A673 (cell line): Measurements from ENCODE around the gene XDH.

Experiments
- EZH2 ChIP-seq: fragments of 200-600 bp; sonication (generic); IDR thresholded peaks from 2 replicates; pipeline ENCODE4 v1.6.1; 2017; ENCODE audit warnings: borderline replicate concordance, low read depth, mild to moderate bottlenecking, mixed read lengths, antibody characterized with exemption, low read length; ENCODE audit not compliant: poor library complexity, severe bottlenecking
- TF ChIP-seq, protein P1 (sequence below): fragments of 300-800, 200-600 bp; sonication (generic); conservative IDR thresholded peaks from 2 replicates; pipeline ENCODE4 v1.5.1; 2017; ENCODE audit warnings: low read depth, mild to moderate bottlenecking, antibody characterized with exemption, low read length, moderate library complexity, mixed read lengths

DNA sequence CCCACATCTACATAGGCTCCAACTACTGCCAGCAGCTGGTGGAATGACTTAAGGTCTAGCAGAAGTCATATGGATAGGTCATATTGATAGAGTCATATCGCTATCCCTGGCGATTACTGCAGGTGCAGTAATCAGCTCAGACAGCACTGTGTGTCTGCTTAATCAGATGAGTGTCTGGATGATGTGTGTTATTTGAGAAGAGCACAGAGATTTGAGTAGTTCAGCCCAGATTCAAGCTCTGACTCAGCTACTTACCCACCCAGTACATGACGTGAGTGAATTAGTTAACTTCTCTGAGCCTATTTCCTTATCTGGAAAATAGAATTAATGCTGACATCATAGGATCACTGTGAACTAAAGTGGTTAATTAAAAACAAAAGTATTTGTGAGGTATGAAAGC lies 101.6 kb downstream of the XDH start:
- TF ChIP-seq, protein P1, sequence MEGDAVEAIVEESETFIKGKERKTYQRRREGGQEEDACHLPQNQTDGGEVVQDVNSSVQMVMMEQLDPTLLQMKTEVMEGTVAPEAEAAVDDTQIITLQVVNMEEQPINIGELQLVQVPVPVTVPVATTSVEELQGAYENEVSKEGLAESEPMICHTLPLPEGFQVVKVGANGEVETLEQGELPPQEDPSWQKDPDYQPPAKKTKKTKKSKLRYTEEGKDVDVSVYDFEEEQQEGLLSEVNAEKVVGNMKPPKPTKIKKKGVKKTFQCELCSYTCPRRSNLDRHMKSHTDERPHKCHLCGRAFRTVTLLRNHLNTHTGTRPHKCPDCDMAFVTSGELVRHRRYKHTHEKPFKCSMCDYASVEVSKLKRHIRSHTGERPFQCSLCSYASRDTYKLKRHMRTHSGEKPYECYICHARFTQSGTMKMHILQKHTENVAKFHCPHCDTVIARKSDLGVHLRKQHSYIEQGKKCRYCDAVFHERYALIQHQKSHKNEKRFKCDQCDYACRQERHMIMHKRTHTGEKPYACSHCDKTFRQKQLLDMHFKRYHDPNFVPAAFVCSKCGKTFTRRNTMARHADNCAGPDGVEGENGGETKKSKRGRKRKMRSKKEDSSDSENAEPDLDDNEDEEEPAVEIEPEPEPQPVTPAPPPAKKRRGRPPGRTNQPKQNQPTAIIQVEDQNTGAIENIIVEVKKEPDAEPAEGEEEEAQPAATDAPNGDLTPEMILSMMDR, result no peak
- TF ChIP-seq EZH2, result no peak
